ENCODE results near the gene ARV1.
"Not testable (repeated sequence)": the region's sequence is repeated elsewhere in the genome, so short reads cannot be mapped to it uniquely, and the experiment has no call there.

Gene ARV1

GRCh38 chr1:231019711-231020110 is 40.8 kb downstream of the ARV1 start:
- DNase-seq (ENCODE audit: low read depth in 2 of 2), result no peak

- no peak for DNase-seq (ENCODE audit: low read depth in 2 of 2)
These were observed 41.3 kb downstream of the ARV1 start for GRCh38 chr1:231020139-231020601.

- DNase-seq (ENCODE audit: low read depth in 2 of 2), result no peak
These were observed 41.9 kb downstream of the ARV1 start for GRCh38 chr1:231020816-231021215.

GRCh38 chr1:231021540-231022031 is 42.7 kb downstream of the ARV1 start:
- DNase-seq (ENCODE audit: low read depth in 2 of 2), result no peak

GRCh38 chr1:231022543-231022942 is 43.6 kb downstream of the ARV1 start:
- not testable (repeated sequence) for DNase-seq (ENCODE audit: low read depth in 2 of 2)

- no peak for DNase-seq (ENCODE audit: low read depth in 2 of 2)
These were observed 44.3 kb downstream of the ARV1 start for GRCh38 chr1:231023150-231023549.

GRCh38 chr1:231026576-231026975 is 47.7 kb downstream of the ARV1 start:
- DNase-seq (ENCODE audit: low read depth in 2 of 2), result no peak

GRCh38 chr1:231027136-231027925 is 48.4 kb downstream of the ARV1 start:
- no peak for DNase-seq (ENCODE audit: low read depth in 2 of 2)

GRCh38 chr1:231027971-231028370 is 49.1 kb downstream of the ARV1 start:
- no peak for DNase-seq (ENCODE audit: low read depth in 2 of 2)

- DNase-seq (ENCODE audit: low read depth in 2 of 2), result no peak
These were observed 49.8 kb downstream of the ARV1 start for GRCh38 chr1:231028682-231029081.

- not testable (repeated sequence) for DNase-seq (ENCODE audit: low read depth in 2 of 2)
These were observed 50.4 kb downstream of the ARV1 start for GRCh38 chr1:231029247-231029646.

- DNase-seq (ENCODE audit: low read depth in 2 of 2), result no peak
These were observed 50.9 kb downstream of the ARV1 start for GRCh38 chr1:231029841-231030240.

GRCh38 chr1:231032963-231033362 is 54.1 kb downstream of the ARV1 start:
- DNase-seq (ENCODE audit: low read depth in 2 of 2), result no peak

- no peak for DNase-seq (ENCODE audit: low read depth in 2 of 2)
These were observed 56.9 kb downstream of the ARV1 start for GRCh38 chr1:231035799-231036198.

GRCh38 chr1:231036416-231036815 is 57.5 kb downstream of the ARV1 start:
- DNase-seq (ENCODE audit: low read depth in 2 of 2), result no peak

GRCh38 chr1:231037585-231038517 is 59.0 kb downstream of the ARV1 start:
- no peak for DNase-seq (ENCODE audit: low read depth in 2 of 2)

GRCh38 chr1:231039161-231040018 is 60.5 kb downstream of the ARV1 start:
- peak in 1 of 2 donors; percentile 37 for DNase-seq (ENCODE audit: low read depth in 2 of 2)

- DNase-seq (ENCODE audit: low read depth in 2 of 2), result peak; percentile 46 to 67
These were observed 61.3 kb downstream of the ARV1 start, which contains the start of gene FAM89A for GRCh38 chr1:231040019-231040799. Gene FAM89A (minus strand): TSS chr1:231040254. CDS start chr1:231040211, 43 bp downstream.

GRCh38 chr1:231040800-231041718 is 62.2 kb downstream of the ARV1 start:
- no peak for DNase-seq (ENCODE audit: low read depth in 2 of 2)
